H9 (cell line): ENCODE results near the gene CERCAM. TPM values are rescaled to one million over a fixed set of nuclear protein-coding genes. Genes with fewer than 3 reads are reported as not detected.
A peak's percentile ranks its signal among the peaks of the same experiment; 100 is the strongest.

Source experiments
- DNase-seq: peaks from one replicate; pipeline ENCODE4 v3.0.0-alpha.2; 2017
- H2AFZ ChIP-seq: one replicate; pipeline ENCODE4 v1.6.1; 2013; ENCODE audit warnings: mild to moderate bottlenecking, low read length, control low read depth, moderate library complexity
- H2AK5ac ChIP-seq: 2 replicates; pipeline ENCODE4 v1.6.1; 2013; ENCODE audit warnings: low read length, control low read depth, mixed read lengths; ENCODE audit not compliant: insufficient read length
- H2BK120ac ChIP-seq: one replicate; pipeline ENCODE4 v1.6.1; 2013; ENCODE audit warnings: low read depth, mild to moderate bottlenecking, low read length, control low read depth, inconsistent platforms; ENCODE audit not compliant: poor library complexity, severe bottlenecking
- H2BK12ac ChIP-seq: 2 replicates; pipeline ENCODE4 v1.6.1; 2013; ENCODE audit warnings: low read length, control low read depth, mixed read lengths, low read depth; ENCODE audit not compliant: insufficient read length
- H2BK15ac ChIP-seq: 2 replicates; pipeline ENCODE4 v1.6.1; 2013; ENCODE audit warnings: low read depth, low read length, control low read depth
- H2BK20ac ChIP-seq: one replicate; pipeline ENCODE4 v1.6.1; 2013; ENCODE audit warnings: low read depth, mild to moderate bottlenecking, low read length, control low read depth, inconsistent platforms; ENCODE audit not compliant: poor library complexity, severe bottlenecking
- H2BK5ac ChIP-seq: 2 replicates; pipeline ENCODE4 v1.6.1; 2013; ENCODE audit warnings: low read length, control low read depth, mixed read lengths; ENCODE audit not compliant: insufficient read length
- H3K14ac ChIP-seq: 2 replicates; pipeline ENCODE4 v1.6.1; 2013; ENCODE audit warnings: low read length, control low read depth; ENCODE audit not compliant: insufficient read depth
- H3K18ac ChIP-seq: 2 replicates; pipeline ENCODE4 v1.6.1; 2013; ENCODE audit warnings: low read depth, mild to moderate bottlenecking, mixed read lengths, low read length, control low read depth; ENCODE audit not compliant: insufficient read length
- H3K23ac ChIP-seq: 2 replicates; pipeline ENCODE4 v1.6.1; 2013; ENCODE audit warnings: low read length, control low read depth, mixed read lengths, low read depth; ENCODE audit not compliant: insufficient read length
- H3K23me2 ChIP-seq: 2 replicates; pipeline ENCODE4 v1.6.1; 2013; ENCODE audit warnings: low read depth, mild to moderate bottlenecking, mixed read lengths, low read length, control low read depth; ENCODE audit not compliant: insufficient read length, poor library complexity, severe bottlenecking
- H3K27ac ChIP-seq: 2 replicates; pipeline ENCODE4 v1.5.1; 2013; ENCODE audit warnings: low read length, control low read depth, mixed read lengths, low read depth; ENCODE audit not compliant: insufficient read length
- H3K27me3 ChIP-seq: 2 replicates; pipeline ENCODE4 v1.6.1; 2013; ENCODE audit warnings: low read length, control low read depth, inconsistent platforms; ENCODE audit not compliant: insufficient read depth
- H3K4ac ChIP-seq: 2 replicates; pipeline ENCODE4 v1.6.1; 2013; ENCODE audit warnings: low read depth, mild to moderate bottlenecking, control low read depth, inconsistent platforms, low read length, moderate library complexity
- H3K4me1 ChIP-seq: 2 replicates; pipeline ENCODE4 v1.6.1; 2013; ENCODE audit warnings: low read length, control low read depth, inconsistent platforms; ENCODE audit not compliant: insufficient read depth
- H3K4me2 ChIP-seq: 2 replicates; pipeline ENCODE4 v1.6.1; 2013; ENCODE audit warnings: low read length, control low read depth, mixed read lengths; ENCODE audit not compliant: insufficient read length, insufficient read depth
- H3K56ac ChIP-seq: 2 replicates; pipeline ENCODE4 v1.6.1; 2013; ENCODE audit warnings: low read depth, mild to moderate bottlenecking, mixed read lengths, low read length, control low read depth; ENCODE audit not compliant: insufficient read length
- H3K79me1 ChIP-seq: 2 replicates; pipeline ENCODE4 v1.6.1; 2013; ENCODE audit warnings: low read depth, mild to moderate bottlenecking, moderate library complexity, low read length, control low read depth, inconsistent platforms; ENCODE audit not compliant: insufficient read depth, poor library complexity, severe bottlenecking
- H3K79me2 ChIP-seq: 2 replicates; pipeline ENCODE4 v1.6.1; 2013; ENCODE audit warnings: low read length, control low read depth, inconsistent platforms; ENCODE audit not compliant: insufficient read depth
- H3K9ac ChIP-seq: 2 replicates; pipeline ENCODE4 v1.6.1; 2013; ENCODE audit warnings: low read length, control low read depth, mixed read lengths; ENCODE audit not compliant: insufficient read length; ENCODE audit errors: extremely low read depth
- H3K9me3 ChIP-seq: one replicate; pipeline ENCODE4 v1.6.1; 2013; ENCODE audit warnings: low read depth, low read length, inconsistent platforms; ENCODE audit not compliant: control insufficient read depth
- H3T11ph ChIP-seq: one replicate; pipeline ENCODE4 v1.6.1; 2013; ENCODE audit warnings: mild to moderate bottlenecking, low read length, control low read depth, inconsistent platforms
- H4K20me1 ChIP-seq: one replicate; pipeline ENCODE4 v1.6.1; 2013; ENCODE audit not compliant: control insufficient read depth, insufficient read length, insufficient read depth
- H4K5ac ChIP-seq: 2 replicates; pipeline ENCODE4 v1.6.1; 2013; ENCODE audit warnings: low read depth, mild to moderate bottlenecking, mixed read lengths, low read length, control low read depth; ENCODE audit not compliant: insufficient read length
- H4K8ac ChIP-seq: replicated peaks from 2 replicates; pipeline ENCODE4 v1.6.1; 2013; ENCODE audit warnings: low read length, control low read depth, mixed read lengths, low read depth; ENCODE audit not compliant: insufficient read length
- H4K91ac ChIP-seq: 2 replicates; pipeline ENCODE4 v1.6.1; 2013; ENCODE audit warnings: low read depth, mild to moderate bottlenecking, moderate library complexity, mixed read lengths, low read length, control low read depth; ENCODE audit not compliant: insufficient read length
- H3K27ac Mint-ChIP-seq, 3 experiments: 2 replicates in 2 of 3; 3 replicates in 1 of 3; pipeline ENCODE4 v1.8.0; 2020 to 2021; ENCODE audit warnings: mixed read lengths in 3 of 3, mild to moderate bottlenecking in 1 of 3, moderate library complexity in 1 of 3
- H3K27me3 Mint-ChIP-seq: 2 replicates; pipeline ENCODE4 v1.8.0; 2021; ENCODE audit warnings: low read depth, mild to moderate bottlenecking, moderate library complexity, mixed read lengths
- H3K36me3 Mint-ChIP-seq, 3 experiments: 2 replicates in 2 of 3; 3 replicates in 1 of 3; pipeline ENCODE4 v1.8.0; 2020 to 2021; ENCODE audit warnings: low read depth in 3 of 3, mixed read lengths in 3 of 3; ENCODE audit not compliant: insufficient read depth in 1 of 3
- H3K4me1 Mint-ChIP-seq, 2 experiments: 2 replicates each; pipeline ENCODE4 v1.8.0; 2020; ENCODE audit warnings: mixed read lengths in 2 of 2
- H3K4me3 Mint-ChIP-seq, 2 experiments: 2 replicates in 1 of 2; 3 replicates in 1 of 2; pipeline ENCODE4 v1.8.0; 2020 to 2021; ENCODE audit warnings: mild to moderate bottlenecking in 2 of 2, mixed read lengths in 2 of 2, moderate library complexity in 1 of 2
- H3K9me3 Mint-ChIP-seq, 2 experiments: 2 replicates in 1 of 2; 3 replicates in 1 of 2; pipeline ENCODE4 v1.8.0; 2020; ENCODE audit warnings: mild to moderate bottlenecking in 2 of 2, mixed read lengths in 2 of 2, moderate library complexity in 1 of 2
- CTCF ChIP-seq: fragments of 200-600 bp; sonication (generic); conservative IDR thresholded peaks from 3 replicates; pipeline ENCODE4 v1.8.0; 2021; ENCODE audit warnings: antibody characterized with exemption, mild to moderate bottlenecking
- WGBS: extraction: QIAGEN DNeasy Blood & Tissue Kit; methylation state at CpG from one replicate; pipeline ENCODE4 v1.1.7; 2013; ENCODE audit warnings: missing lambda C conversion rate, low lambda C conversion rate, mixed read lengths; ENCODE audit not compliant: insufficient read length; ENCODE audit errors: extremely low coverage; 5-methylcytosine and 5-hydroxymethylcytosine counted together
- total RNA-seq: library from RNA; stranded (reverse); gene quantifications from 2 replicates; pipeline ENCODE4 v1.2.1, GENCODE V29; 2021

Gene CERCAM
- total RNA-seq, 1 experiment from 2014 or later: 5.4 TPM

GRCh38 chr9:128397831-128398230 is 22.8 kb upstream of the CERCAM start:
- 0 out of 7 replicates have a peak, but pooled peaks cover 0 to 2% (median 0%) of the 10 kb centered on the region in 3 experiments for H3K36me3 Mint-ChIP-seq
- Histone ChIP-seq H2AK5ac (no peak overlapping the region), H4K20me1 (no peaks in the 10 kb centered on the region), H3K14ac (no peak overlapping the region), H4K91ac (no peak overlapping the region), H2BK15ac (no peak overlapping the region), H2BK20ac (no peak overlapping the region), H4K8ac (no peak overlapping the region), H2BK120ac (no peak overlapping the region), H3K4me1 (no peaks in the 10 kb centered on the region), H2AFZ (no peak overlapping the region), H4K5ac (no peak overlapping the region), H3K23me2 (peaks cover under 1% of the 10 kb centered on the region), H3K9ac (no peak overlapping the region), H3K4me2 (no peak overlapping the region), H3K79me1 (no peaks in the 10 kb centered on the region), H3K79me2 (no peaks in the 10 kb centered on the region), H2BK5ac (no peak overlapping the region), H3K27ac (no peak overlapping the region), H3T11ph (no peak overlapping the region), H3K27me3 (peaks cover 74% of the 10 kb centered on the region), H2BK12ac (no peak overlapping the region), H3K56ac (no peak overlapping the region), H3K18ac (no peak overlapping the region), H3K9me3 (no peaks in the 10 kb centered on the region), H3K4ac (no peak overlapping the region), H3K23ac (no peak overlapping the region)
- WGBS: no CpG with 5 or more reads among the region's 7 CpGs
- H3K27me3 Mint-ChIP-seq: peaks cover 97% of the 10 kb centered on the region
- TF ChIP-seq CTCF: no peak
- DNase-seq: no peak
- H3K27ac Mint-ChIP-seq: no peak overlapping the region
- H3K4me1 Mint-ChIP-seq: peaks cover 25 to 26% of the 10 kb centered on the region in 2 experiments
- H3K4me3 Mint-ChIP-seq: peak overlapping the region in 1 of 2 experiments; percentile 49; a peak in 1 of 5 replicates
- H3K9me3 Mint-ChIP-seq: peaks cover 3% of the 10 kb centered on the region in 2 experiments; a peak in 2 of 5 replicates
